OCI-LY1 (cell line): Measurements from ENCODE around the gene SLC6A7.

Experiments used
- H2AFZ ChIP-seq: fragments of 200-600 bp; sonication (generic), shearing (Covaris generic); 2 replicates; pipeline ENCODE4 v1.6.0; 2014; ENCODE audit warnings: antibody characterized with exemption, mild to moderate bottlenecking, low read length
- H3F3A ChIP-seq: fragments of 200-600 bp; sonication (generic), shearing (Covaris generic); 2 replicates; pipeline ENCODE4 v1.6.0; 2014; ENCODE audit warnings: mild to moderate bottlenecking, antibody characterized with exemption, low read length, moderate library complexity; ENCODE audit not compliant: insufficient read depth
- H3K27ac ChIP-seq: fragments of 200-600 bp; sonication (generic); 2 replicates; pipeline ENCODE4 v1.5.1; 2014; ENCODE audit warnings: low read length, mixed run types, mild to moderate bottlenecking, low read depth; ENCODE audit not compliant: poor library complexity, severe bottlenecking
- H3K27me3 ChIP-seq: fragments of 200-600 bp; sonication (generic); 2 replicates; pipeline ENCODE4 v1.6.0; 2014; ENCODE audit warnings: antibody characterized with exemption, mild to moderate bottlenecking, low read length, moderate library complexity; ENCODE audit not compliant: insufficient read depth
- H3K36me3 ChIP-seq: fragments of 200-600 bp; sonication (generic); 2 replicates; pipeline ENCODE4 v1.6.1; 2014; ENCODE audit warnings: mild to moderate bottlenecking, antibody characterized with exemption, low read length, moderate library complexity, mixed read lengths; ENCODE audit not compliant: insufficient read depth
- H3K4me1 ChIP-seq: fragments of 200-600 bp; sonication (generic); 2 replicates; pipeline ENCODE4 v1.5.1; 2014; ENCODE audit warnings: mild to moderate bottlenecking, low read length, moderate library complexity; ENCODE audit not compliant: insufficient read depth, severe bottlenecking
- H3K4me2 ChIP-seq: fragments of 200-600 bp; sonication (generic), shearing (Covaris generic); 2 replicates; pipeline ENCODE4 v1.6.1; 2014; ENCODE audit warnings: low read length
- H3K4me3 ChIP-seq: fragments of 200-600 bp; sonication (generic); 2 replicates; pipeline ENCODE4 v1.5.1; 2014; ENCODE audit warnings: low read length, low read depth, mild to moderate bottlenecking, mixed read lengths; ENCODE audit not compliant: poor library complexity, severe bottlenecking
- H3K79me2 ChIP-seq: fragments of 200-600 bp; shearing (Covaris generic); 2 replicates; pipeline ENCODE4 v1.6.1; 2016; ENCODE audit warnings: mixed run types, low read length, mixed read lengths; ENCODE audit not compliant: insufficient read depth
- H3K9ac ChIP-seq: fragments of 200-600 bp; sonication (generic), shearing (Covaris generic); 2 replicates; pipeline ENCODE4 v1.6.1; 2014; ENCODE audit warnings: mild to moderate bottlenecking, low read length, mixed read lengths
- H3K9me2 ChIP-seq: fragments of 200-600 bp; sonication (generic), shearing (Covaris generic); 2 replicates; pipeline ENCODE4 v1.6.1; 2014; ENCODE audit warnings: low read depth, mild to moderate bottlenecking, low read length, mixed read lengths
- H3K9me3 ChIP-seq: fragments of 200-600 bp; shearing (Covaris generic); 2 replicates; pipeline ENCODE4 v1.6.1; 2014; ENCODE audit warnings: low read length, mixed read lengths
- H4K20me1 ChIP-seq: fragments of 200-600 bp; sonication (generic), shearing (Covaris generic); 2 replicates; pipeline ENCODE4 v1.6.0; 2016; ENCODE audit warnings: mild to moderate bottlenecking, low read length; ENCODE audit not compliant: insufficient read depth
- CTCF ChIP-seq: fragments of 200-600 bp; sonication (generic), shearing (Covaris generic); IDR thresholded peaks from 2 replicates; pipeline ENCODE4 v1.5.1; 2017; ENCODE audit warnings: mild to moderate bottlenecking, antibody characterized with exemption, low read length, moderate library complexity, mixed read lengths
- EZH2 ChIP-seq: fragments of 200-600 bp; sonication (generic), shearing (Covaris generic); IDR thresholded peaks from 2 replicates; pipeline ENCODE4 v1.8.0; 2017; ENCODE audit warnings: borderline replicate concordance, mixed run types, mild to moderate bottlenecking, antibody characterized with exemption, low read length, moderate library complexity, mixed read lengths

The SLC6A7 gene

GRCh38 chr5:150227036-150227435, 37.2 kb downstream of the SLC6A7 start:
- 0 out of 2 replicates have a peak, but pooled peaks cover 11% of the 10 kb centered on the region for H3K27me3 ChIP-seq
- H3K4me1 ChIP-seq: no peaks in the 10 kb centered on the region
- no peak overlapping the region for H3K4me2 ChIP-seq
- H3K9me3 ChIP-seq: no peaks in the 10 kb centered on the region
- no peak overlapping the region for H3K27ac ChIP-seq
- H4K20me1 ChIP-seq: no peaks in the 10 kb centered on the region
- H3K4me3 ChIP-seq: no peak overlapping the region
- no peak overlapping the region for H2AFZ ChIP-seq
- TF ChIP-seq EZH2 (no peak), CTCF (no peak)
- H3K79me2 ChIP-seq: no peaks in the 10 kb centered on the region
- H3F3A ChIP-seq: no peaks in the 10 kb centered on the region
- H3K9ac ChIP-seq: no peak overlapping the region
- no peaks in the 10 kb centered on the region for H3K9me2 ChIP-seq
- no peaks in the 10 kb centered on the region for H3K36me3 ChIP-seq

DNA sequence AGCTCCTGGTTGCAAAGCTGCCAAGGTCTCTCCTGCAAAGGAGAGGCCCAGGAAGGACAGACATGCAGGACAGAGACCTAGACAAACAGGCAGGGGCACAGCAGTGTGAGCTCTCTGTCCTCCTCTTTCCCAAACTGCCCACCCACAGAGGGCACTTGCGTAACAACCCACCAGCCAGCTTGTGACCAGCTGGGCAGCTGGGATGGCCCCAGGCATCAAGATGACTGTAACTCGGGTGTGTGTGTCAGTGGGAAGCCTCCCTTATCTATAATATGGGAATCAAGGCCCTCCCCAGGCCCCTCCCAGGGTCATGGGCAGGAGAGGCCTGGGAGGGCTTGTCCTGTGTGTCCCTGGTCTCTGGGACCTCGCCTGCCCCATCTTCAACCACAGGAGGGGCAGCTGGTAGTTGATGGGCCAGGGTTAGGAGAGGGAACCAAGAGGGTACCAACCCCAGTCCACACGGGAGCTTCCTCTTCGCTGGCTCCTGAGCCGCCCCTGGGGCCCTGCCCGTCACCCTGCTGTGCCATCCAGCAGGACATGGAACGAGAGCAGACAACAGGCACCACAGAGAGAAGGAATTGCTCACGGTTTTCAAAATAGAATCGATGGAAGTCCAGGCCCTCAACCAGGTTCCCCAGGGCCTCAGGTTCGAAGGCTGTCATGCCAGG, 37.9 kb downstream of the SLC6A7 start:
- Histone ChIP-seq H3K27me3 (0 out of 2 replicates have a peak, but pooled peaks cover 11% of the 10 kb centered on the region), H3K27ac (no peak overlapping the region), H3F3A (no peaks in the 10 kb centered on the region), H3K9me2 (no peaks in the 10 kb centered on the region), H3K4me1 (no peaks in the 10 kb centered on the region), H3K4me2 (no peak overlapping the region), H3K9me3 (no peaks in the 10 kb centered on the region), H4K20me1 (no peaks in the 10 kb centered on the region), H3K4me3 (no peak overlapping the region), H3K36me3 (no peaks in the 10 kb centered on the region), H3K9ac (no peak overlapping the region), H2AFZ (no peak overlapping the region), H3K79me2 (no peaks in the 10 kb centered on the region)
- TF ChIP-seq CTCF (no peak), EZH2 (no peak)

GRCh38 chr5:150229571-150229970, 39.7 kb downstream of the SLC6A7 start:
- no peaks in the 10 kb centered on the region for H4K20me1 ChIP-seq
- H3F3A ChIP-seq: no peaks in the 10 kb centered on the region
- no peaks in the 10 kb centered on the region for H3K36me3 ChIP-seq
- no peak overlapping the region for H3K27ac ChIP-seq
- no peaks in the 10 kb centered on the region for H3K9me2 ChIP-seq
- 0 out of 2 replicates have a peak, but pooled peaks cover 7% of the 10 kb centered on the region for H3K27me3 ChIP-seq
- no peak overlapping the region for H3K4me3 ChIP-seq
- H3K9ac ChIP-seq: no peak overlapping the region
- no peaks in the 10 kb centered on the region for H3K79me2 ChIP-seq
- H2AFZ ChIP-seq: no peak overlapping the region
- H3K4me1 ChIP-seq: no peaks in the 10 kb centered on the region
- H3K4me2 ChIP-seq: no peak overlapping the region
- TF ChIP-seq CTCF (no peak), EZH2 (no peak)
- no peaks in the 10 kb centered on the region for H3K9me3 ChIP-seq
